A673 (cell line): Measurements from ENCODE around the gene ZWILCH. TPM values are rescaled to one million over a fixed set of nuclear protein-coding genes. Genes with fewer than 3 reads are reported as not detected.

Experiments
- BruUV-seq: library from RNA; stranded (reverse); fragments of 400-500 nt; replicated peaks from 2 replicates; lab custom pipeline; 2021; lab: Mats Ljungman, UMichigan
- CTCF ChIA-PET: fragments of 300-600 bp; sonication (Branson Sonifier 250); formaldehyde crosslinking; loops from one replicate; lab custom pipeline; 2022; ENCODE audit warnings: antibody characterized with exemption; lab: Charles Lee
- POLR2A ChIA-PET: fragments of 300-600 bp; sonication (Branson Sonifier 250); formaldehyde crosslinking; loops from one replicate; lab custom pipeline; 2022; ENCODE audit warnings: antibody characterized with exemption; ENCODE audit not compliant: low non-redundant PET; lab: Charles Lee
- DNase-seq: peaks from one replicate; pipeline ENCODE4 v3.0.0-alpha.2; 2015; ENCODE audit warnings: low spot score
- H3K27ac ChIP-seq: fragments of 200-600 bp; sonication (generic); 2 replicates; pipeline ENCODE4 v1.5.1; 2016; ENCODE audit warnings: mixed run types, low read depth, mild to moderate bottlenecking, mixed read lengths, antibody characterized with exemption, low read length; ENCODE audit not compliant: poor library complexity, severe bottlenecking
- H3K27me3 ChIP-seq: fragments of 200-600 bp; sonication (generic); replicated peaks from 2 replicates; pipeline ENCODE4 v1.6.1; 2017; ENCODE audit warnings: mixed run types, low read depth, mild to moderate bottlenecking, mixed read lengths, antibody characterized with exemption, low read length; ENCODE audit not compliant: insufficient read depth, poor library complexity
- H3K36me3 ChIP-seq: fragments of 200-600 bp; sonication (generic); 2 replicates; pipeline ENCODE4 v1.6.1; 2016; ENCODE audit warnings: mixed run types, mild to moderate bottlenecking, mixed read lengths, antibody characterized with exemption, low read length; ENCODE audit not compliant: insufficient read depth, poor library complexity, severe bottlenecking
- H3K4me1 ChIP-seq: fragments of 200-600 bp; sonication (generic); 2 replicates; pipeline ENCODE4 v1.6.1; 2017; ENCODE audit warnings: mixed run types, mild to moderate bottlenecking, mixed read lengths, antibody characterized with exemption, low read length; ENCODE audit not compliant: insufficient read depth, poor library complexity, severe bottlenecking
- H3K4me3 ChIP-seq: fragments of 200-600 bp; sonication (generic); 2 replicates; pipeline ENCODE4 v1.5.1; 2016; ENCODE audit warnings: low read depth, mixed run types, mild to moderate bottlenecking, mixed read lengths, low read length; ENCODE audit not compliant: poor library complexity, severe bottlenecking
- H3K9me3 ChIP-seq: fragments of 200-600 bp; sonication (generic); 2 replicates; pipeline ENCODE4 v1.6.1; 2016; ENCODE audit warnings: mixed run types, low read depth, mild to moderate bottlenecking, mixed read lengths, antibody characterized with exemption, low read length; ENCODE audit not compliant: poor library complexity, severe bottlenecking
- EZH2 ChIP-seq: fragments of 200-600 bp; sonication (generic); IDR thresholded peaks from 2 replicates; pipeline ENCODE4 v1.6.1; 2017; ENCODE audit warnings: borderline replicate concordance, low read depth, mild to moderate bottlenecking, mixed read lengths, antibody characterized with exemption, low read length; ENCODE audit not compliant: poor library complexity, severe bottlenecking
- intact Hi-C: fragments of 100-400 bp; cut with micrococcal nuclease; formaldehyde crosslinking; loops from one replicate; pipeline ENCODE4 v1.10.0; 2022; ENCODE audit not compliant: unreplicated experiment
- total RNA-seq: library from RNA; stranded (reverse); gene quantifications from 2 replicates; pipeline ENCODE4 v1.2.3, GENCODE V29; 2021
- TF ChIP-seq, protein P1 (sequence below): fragments of 300-800, 200-600 bp; sonication (generic); conservative IDR thresholded peaks from 2 replicates; pipeline ENCODE4 v1.5.1; 2017; ENCODE audit warnings: low read depth, mild to moderate bottlenecking, antibody characterized with exemption, low read length, moderate library complexity, mixed read lengths

Gene ZWILCH
- total RNA-seq, 1 experiment from 2014 or later, result 36.3 TPM

DNA sequence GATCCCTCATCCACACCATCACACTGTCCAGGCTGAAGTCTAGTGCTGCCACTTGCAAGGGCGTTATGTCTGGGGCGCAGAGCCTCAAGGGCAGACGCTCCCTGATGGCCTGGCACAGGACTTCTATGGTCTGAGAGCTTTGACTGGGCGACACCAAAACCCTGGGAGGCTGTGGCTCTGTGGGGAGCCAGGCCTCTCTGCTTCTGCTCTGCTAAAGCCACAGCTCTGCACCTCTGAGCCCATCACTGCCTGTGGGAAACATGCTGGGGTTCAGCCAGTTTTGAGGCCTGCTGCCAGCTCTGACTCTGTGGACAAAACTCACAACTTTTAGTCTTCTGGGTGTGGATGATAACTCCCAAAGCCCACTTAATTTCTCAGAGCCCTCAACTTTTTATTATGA is 67.0 kb downstream of the ZWILCH start:
- ChIA-PET CTCF (no interaction called here), POLR2A (no interaction called here)
- no TSS peak for BruUV-seq
- no peaks in the 10 kb centered on the region for H3K9me3 ChIP-seq
- intact Hi-C loops, result no loop called here
- DNase-seq, result no peak
- no peak overlapping the region for H3K27ac ChIP-seq
- no peaks in the 10 kb centered on the region for H3K27me3 ChIP-seq
- H3K36me3 ChIP-seq, result no peaks in the 10 kb centered on the region
- H3K4me3 ChIP-seq, result no peak overlapping the region
- TF ChIP-seq EZH2, result no peak
- TF ChIP-seq, protein P1, sequence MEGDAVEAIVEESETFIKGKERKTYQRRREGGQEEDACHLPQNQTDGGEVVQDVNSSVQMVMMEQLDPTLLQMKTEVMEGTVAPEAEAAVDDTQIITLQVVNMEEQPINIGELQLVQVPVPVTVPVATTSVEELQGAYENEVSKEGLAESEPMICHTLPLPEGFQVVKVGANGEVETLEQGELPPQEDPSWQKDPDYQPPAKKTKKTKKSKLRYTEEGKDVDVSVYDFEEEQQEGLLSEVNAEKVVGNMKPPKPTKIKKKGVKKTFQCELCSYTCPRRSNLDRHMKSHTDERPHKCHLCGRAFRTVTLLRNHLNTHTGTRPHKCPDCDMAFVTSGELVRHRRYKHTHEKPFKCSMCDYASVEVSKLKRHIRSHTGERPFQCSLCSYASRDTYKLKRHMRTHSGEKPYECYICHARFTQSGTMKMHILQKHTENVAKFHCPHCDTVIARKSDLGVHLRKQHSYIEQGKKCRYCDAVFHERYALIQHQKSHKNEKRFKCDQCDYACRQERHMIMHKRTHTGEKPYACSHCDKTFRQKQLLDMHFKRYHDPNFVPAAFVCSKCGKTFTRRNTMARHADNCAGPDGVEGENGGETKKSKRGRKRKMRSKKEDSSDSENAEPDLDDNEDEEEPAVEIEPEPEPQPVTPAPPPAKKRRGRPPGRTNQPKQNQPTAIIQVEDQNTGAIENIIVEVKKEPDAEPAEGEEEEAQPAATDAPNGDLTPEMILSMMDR, result no peak
- H3K4me1 ChIP-seq, result no peaks in the 10 kb centered on the region

GRCh38 chr15:66573348-66573718 is 68.2 kb downstream of the ZWILCH start:
- BruUV-seq, result no TSS peak
- Histone ChIP-seq H3K36me3 (no peaks in the 10 kb centered on the region), H3K4me1 (no peaks in the 10 kb centered on the region), H3K27me3 (no peaks in the 10 kb centered on the region), H3K9me3 (no peaks in the 10 kb centered on the region), H3K4me3 (no peak overlapping the region), H3K27ac (no peak overlapping the region)
- TF ChIP-seq, protein P1, result no peak
- TF ChIP-seq EZH2, result no peak
- ChIA-PET CTCF (no interaction called here), POLR2A (no interaction called here)
- intact Hi-C loops, result no loop called here
- DNase-seq, result no peak

- POLR2A ChIA-PET, result no interaction called here
- no TSS peak for BruUV-seq
- no peak for DNase-seq
- H3K4me1 ChIP-seq, result no peaks in the 10 kb centered on the region
- intact Hi-C loops, result no loop called here
- CTCF ChIA-PET, result no interaction called here
- TF ChIP-seq EZH2, result no peak
- TF ChIP-seq, protein P1, result no peak
- no peaks in the 10 kb centered on the region for H3K9me3 ChIP-seq
- H3K36me3 ChIP-seq, result no peaks in the 10 kb centered on the region
- no peak overlapping the region for H3K4me3 ChIP-seq
- H3K27me3 ChIP-seq, result no peaks in the 10 kb centered on the region
- no peak overlapping the region for H3K27ac ChIP-seq
Observed at GRCh38 chr15:66573719-66574595, 68.8 kb downstream of the ZWILCH start.
